Nucleus accumbens (tissue), 56 donors: ENCODE results near the gene HSPA5.
A peak's percentile ranks its signal among the peaks of the same experiment; 100 is the strongest.
"Not testable (repeated sequence)": the region's sequence is repeated elsewhere in the genome, so short reads cannot be mapped to it uniquely, and the experiment has no call there.

Experiments
- DNase-seq, 56 donors: peaks; one replicate each; lab custom pipeline; 2025; lab: John Stamatoyannopoulos, UW

Gene HSPA5

GRCh38 chr9:125195591-125195990 is 45.6 kb downstream of the HSPA5 start:
- not testable (repeated sequence) for DNase-seq

- not testable (repeated sequence) for DNase-seq
Measured at GRCh38 chr9:125194466-125194865, 46.7 kb downstream of the HSPA5 start.

GRCh38 chr9:125190361-125190801 is 50.8 kb downstream of the HSPA5 start:
- DNase-seq: peak in 4 of 56 donors; percentile 3 to 32 (median 23)

DNA sequence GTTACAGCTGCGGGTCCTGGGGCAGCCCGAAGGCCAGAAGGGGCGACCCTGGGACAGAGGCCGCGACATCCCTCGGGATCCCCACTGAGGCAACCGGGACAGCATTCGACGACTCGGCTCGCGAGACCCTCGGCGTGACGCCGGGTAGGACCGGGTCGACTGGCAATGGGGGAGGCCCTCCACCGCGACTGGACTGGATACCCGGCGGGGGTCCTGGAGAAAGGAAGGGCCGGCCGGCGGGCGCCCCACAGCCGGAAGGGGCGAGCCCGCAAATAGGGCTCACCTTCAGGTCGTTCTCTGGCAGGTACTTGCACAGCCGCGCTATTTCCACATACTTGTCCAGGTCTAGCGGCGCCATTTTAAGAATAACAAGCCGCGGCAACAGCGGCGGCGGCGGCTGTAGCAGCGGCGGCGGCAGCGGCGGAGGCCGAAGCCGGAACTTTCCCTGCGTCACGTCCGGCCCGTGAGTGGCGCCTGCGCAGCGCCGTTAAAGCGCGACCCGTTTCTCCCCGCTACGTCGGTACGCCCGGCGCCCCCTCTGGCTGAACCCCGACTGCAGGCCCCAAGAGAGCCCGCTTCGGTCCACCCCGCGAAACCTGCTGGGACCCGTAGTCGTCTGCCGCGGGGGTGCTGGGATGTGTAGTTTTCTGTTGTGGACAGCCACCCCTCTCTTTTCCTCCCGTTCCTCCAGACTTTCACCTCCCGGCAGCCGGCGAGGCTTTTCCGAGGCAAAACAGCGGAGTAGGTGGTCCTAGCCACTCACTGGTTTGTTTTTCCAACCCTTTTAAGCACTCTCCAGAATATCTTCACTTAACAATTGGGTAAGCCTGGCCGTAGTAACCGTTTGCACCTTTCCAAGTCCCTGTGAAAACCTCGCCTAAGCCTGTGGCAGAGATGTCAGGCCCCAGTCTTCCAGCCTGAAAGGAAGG is 51.5 kb downstream of the HSPA5 start, which contains the start of gene PPP6C:
Gene PPP6C, minus strand, starts transcription at position 443 of the 929 bp plus-strand sequence. Its CDS starts 85 bp downstream, at position 358.
- DNase-seq: peak; percentile 47 to 98 (median 96)

GRCh38 chr9:125189011-125189360 is 52.2 kb downstream of the HSPA5 start:
- peak in 13 of 56 donors; percentile 5 to 46 (median 28) for DNase-seq
